Activated naive CD8-positive, alpha-beta T cell treated with anti-CD3 and anti-CD28 coated beads, Interleukin-2, amount 50 U/mL, for 24 hours (primary cell): Measurements from ENCODE around the gene CTSA.
A peak's percentile ranks its signal among the peaks of the same experiment; 100 is the strongest.
"Not testable (repeated sequence)": the region's sequence is repeated elsewhere in the genome, so short reads cannot be mapped to it uniquely, and the experiment has no call there.

ENCODE experiments used
- ATAC-seq: fragments of 150-1000 bp; cut with Tn5 transposase; one replicate; pipeline ENCODE4 v1.10.0; 2021
- DNase-seq: peaks from one replicate; pipeline ENCODE4 v3.0.0; 2021
- H3K27ac Mint-ChIP-seq: one replicate; pipeline ENCODE4 v1.8.0; 2021; ENCODE audit warnings: mild to moderate bottlenecking, mixed read lengths
- H3K27me3 Mint-ChIP-seq: one replicate; pipeline ENCODE4 v1.8.0; 2021; ENCODE audit warnings: mixed read lengths
- H3K36me3 Mint-ChIP-seq: one replicate; pipeline ENCODE4 v1.8.0; 2021; ENCODE audit warnings: low read depth, mixed read lengths
- H3K4me1 Mint-ChIP-seq: one replicate; pipeline ENCODE4 v1.8.0; 2021; ENCODE audit warnings: mixed read lengths
- H3K4me3 Mint-ChIP-seq: one replicate; pipeline ENCODE4 v1.8.0; 2021; ENCODE audit warnings: mild to moderate bottlenecking, moderate library complexity, mixed read lengths
- H3K9me3 Mint-ChIP-seq: one replicate; pipeline ENCODE4 v1.8.0; 2021; ENCODE audit warnings: mixed read lengths

Gene CTSA

DNA sequence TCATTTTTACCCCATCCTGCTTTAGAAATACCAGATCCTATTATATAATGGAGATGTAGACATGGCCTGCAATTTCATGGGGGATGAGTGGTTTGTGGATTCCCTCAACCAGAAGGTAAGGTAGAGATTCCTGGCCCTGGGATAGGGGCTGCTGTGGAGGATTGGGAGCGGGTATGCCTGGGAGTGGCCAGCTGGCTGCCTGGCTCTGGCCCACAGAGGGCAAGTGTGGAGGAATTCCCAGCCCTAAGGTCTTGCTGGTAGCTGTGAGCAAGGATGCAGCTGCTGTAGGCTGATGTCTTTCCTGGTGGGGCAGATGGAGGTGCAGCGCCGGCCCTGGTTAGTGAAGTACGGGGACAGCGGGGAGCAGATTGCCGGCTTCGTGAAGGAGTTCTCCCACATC is 6.6 kb downstream of the CTSA start:
- H3K9me3 Mint-ChIP-seq = no peaks in the 10 kb centered on the region
- no peak overlapping the region for H3K27ac Mint-ChIP-seq
- no peaks in the 10 kb centered on the region for H3K27me3 Mint-ChIP-seq
- H3K4me1 Mint-ChIP-seq = peaks cover 19% of the 10 kb centered on the region
- ATAC-seq (no peak), DNase-seq (no peak)
- H3K4me3 Mint-ChIP-seq = no peak overlapping the region
- peaks cover 9% of the 10 kb centered on the region for H3K36me3 Mint-ChIP-seq

DNA sequence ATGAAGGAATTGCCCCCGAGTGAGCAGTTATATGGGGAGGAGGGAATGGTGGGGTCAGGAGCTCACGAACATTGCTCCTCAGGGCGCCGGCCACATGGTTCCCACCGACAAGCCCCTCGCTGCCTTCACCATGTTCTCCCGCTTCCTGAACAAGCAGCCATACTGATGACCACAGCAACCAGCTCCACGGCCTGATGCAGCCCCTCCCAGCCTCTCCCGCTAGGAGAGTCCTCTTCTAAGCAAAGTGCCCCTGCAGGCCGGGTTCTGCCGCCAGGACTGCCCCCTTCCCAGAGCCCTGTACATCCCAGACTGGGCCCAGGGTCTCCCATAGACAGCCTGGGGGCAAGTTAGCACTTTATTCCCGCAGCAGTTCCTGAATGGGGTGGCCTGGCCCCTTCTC is 7.2 kb downstream of the CTSA start:
- H3K36me3 Mint-ChIP-seq = peaks cover 9% of the 10 kb centered on the region
- H3K9me3 Mint-ChIP-seq = no peaks in the 10 kb centered on the region
- H3K4me1 Mint-ChIP-seq = peaks cover 13% of the 10 kb centered on the region
- DNase-seq (no peak), ATAC-seq (no peak)
- H3K4me3 Mint-ChIP-seq = no peak overlapping the region
- H3K27me3 Mint-ChIP-seq = no peaks in the 10 kb centered on the region
- H3K27ac Mint-ChIP-seq = no peak overlapping the region

DNA sequence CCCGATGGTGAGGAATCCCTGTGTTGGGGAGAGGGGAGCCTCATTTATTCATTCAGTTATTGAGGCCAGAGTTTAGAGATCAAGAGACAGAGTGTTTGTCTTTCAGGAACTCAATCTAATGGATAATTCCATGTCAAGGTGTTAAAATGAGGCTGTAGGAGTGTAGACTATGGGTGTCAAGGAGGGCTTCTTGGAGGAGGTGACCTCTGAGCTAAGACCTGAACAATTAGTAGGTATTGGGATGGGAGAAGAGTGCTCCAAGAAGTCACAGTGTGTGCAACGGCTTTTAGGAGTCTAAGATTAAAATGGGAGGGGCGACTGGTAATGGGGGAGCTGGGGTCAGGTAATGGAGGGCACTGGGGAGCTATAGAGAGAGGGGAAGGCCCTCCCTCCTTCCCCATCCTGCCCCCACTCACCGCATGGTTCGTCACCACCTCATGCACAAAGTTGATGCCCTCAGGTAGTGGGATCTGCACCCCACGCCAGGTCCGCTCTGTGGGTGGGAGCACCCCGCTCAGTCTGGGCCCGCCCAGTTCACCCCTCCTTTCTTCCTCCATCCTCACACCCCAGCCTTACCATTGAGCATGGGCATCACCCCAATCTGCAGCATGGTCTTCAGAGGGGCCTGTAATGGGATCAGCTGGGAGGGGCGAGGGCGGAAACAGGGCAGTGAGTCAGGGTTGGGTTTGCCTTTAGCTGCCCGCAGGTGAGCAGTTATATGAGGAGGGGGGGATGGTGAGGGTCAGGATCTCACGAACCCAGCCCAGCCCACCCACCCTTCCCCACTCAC is 8.1 kb downstream of the CTSA start:
- ATAC-seq (no peak), DNase-seq (no peak)
- Mint-ChIP-seq H3K4me3 (no peak overlapping the region), H3K4me1 (peaks cover 5% of the 10 kb centered on the region), H3K36me3 (peaks cover 3% of the 10 kb centered on the region), H3K27me3 (no peaks in the 10 kb centered on the region), H3K9me3 (no peaks in the 10 kb centered on the region), H3K27ac (no peak overlapping the region)

- H3K27ac Mint-ChIP-seq, DNase-seq: not testable (repeated sequence)
Observed at GRCh38 chr20:45901332-45901731, 10.2 kb downstream of the CTSA start.

DNA sequence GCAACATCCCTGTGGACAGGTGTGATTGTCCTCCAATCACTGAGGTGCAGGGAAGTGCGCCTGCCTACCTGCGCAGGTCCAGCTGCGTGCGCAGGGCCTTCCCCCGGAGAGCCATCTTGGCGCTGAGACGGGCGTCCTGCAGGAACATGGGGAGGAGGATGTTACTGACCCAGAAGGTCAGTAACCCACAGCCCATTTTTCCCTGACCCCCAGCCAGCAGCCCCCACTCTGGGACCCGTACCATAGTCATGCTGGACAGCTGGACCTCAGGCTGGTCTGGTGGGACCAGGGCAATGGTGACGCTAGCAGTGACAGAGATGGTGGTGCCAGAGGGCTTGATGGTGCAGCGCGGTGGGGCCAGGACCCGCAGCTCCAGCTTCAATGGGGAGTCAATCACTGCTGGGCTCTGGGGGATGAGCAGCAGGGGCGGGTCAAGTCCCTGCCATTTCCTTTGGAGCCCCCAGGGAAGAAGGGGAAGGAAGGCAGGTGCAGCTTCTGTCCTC is 11.1 kb downstream of the CTSA start:
- DNase-seq (no peak), ATAC-seq (no peak)
- no peaks in the 10 kb centered on the region for H3K4me1 Mint-ChIP-seq
- no peaks in the 10 kb centered on the region for H3K27me3 Mint-ChIP-seq
- no peaks in the 10 kb centered on the region for H3K9me3 Mint-ChIP-seq
- H3K4me3 Mint-ChIP-seq = no peak overlapping the region
- peaks cover 3% of the 10 kb centered on the region for H3K36me3 Mint-ChIP-seq
- H3K27ac Mint-ChIP-seq = no peak overlapping the region

More at GRCh38 chr20:45901332-45901731, 10.2 kb downstream of the CTSA start:
- not testable (repeated sequence) for H3K27me3 Mint-ChIP-seq, H3K4me3 Mint-ChIP-seq, H3K36me3 Mint-ChIP-seq, H3K4me1 Mint-ChIP-seq, ATAC-seq, H3K9me3 Mint-ChIP-seq

DNA sequence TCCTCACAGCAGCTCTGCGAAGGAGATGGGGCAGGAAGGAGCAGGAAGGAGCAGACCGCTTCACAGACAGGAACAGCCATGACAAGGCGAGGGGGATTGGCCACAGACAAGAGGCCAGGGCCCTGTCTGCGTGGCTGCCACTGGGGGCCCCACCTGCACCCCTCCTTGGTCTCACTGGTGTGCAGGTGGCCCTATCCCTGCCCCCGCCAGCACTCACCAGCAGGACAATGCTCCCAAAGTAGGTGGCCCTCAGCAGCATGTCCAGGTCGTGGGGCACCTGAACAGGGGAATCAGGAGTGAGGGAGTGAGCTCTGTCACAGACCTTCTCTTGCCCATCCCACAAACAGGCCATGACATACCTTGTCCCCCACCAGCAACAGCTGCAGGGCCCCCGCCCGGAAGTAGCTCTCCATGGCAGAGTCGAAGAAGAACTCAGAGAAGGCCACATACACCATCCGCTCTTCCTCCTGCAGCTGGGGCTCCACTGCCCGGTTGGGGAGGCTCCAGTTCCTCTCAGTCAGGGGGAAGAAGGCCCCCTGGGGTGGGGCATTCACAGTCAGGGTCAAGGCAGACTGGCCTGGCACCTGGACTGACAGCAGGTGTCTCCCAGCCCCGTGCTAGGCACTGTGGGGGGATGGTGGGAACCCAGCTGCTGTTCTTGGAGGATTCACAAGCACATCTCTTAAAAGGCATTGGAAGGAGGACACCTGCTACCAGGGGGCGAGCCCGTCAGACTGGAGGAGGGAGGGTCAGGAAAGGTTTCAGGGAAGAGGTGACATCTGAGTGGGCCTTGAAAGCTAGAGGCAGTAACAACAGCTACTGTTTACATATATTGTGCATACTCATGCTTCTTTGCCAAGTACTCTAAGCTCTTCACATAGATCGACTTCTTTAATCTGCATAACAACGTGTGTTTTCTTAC is 13.7 kb downstream of the CTSA start:
- Mint-ChIP-seq H3K27me3 (no peaks in the 10 kb centered on the region), H3K4me3 (no peak overlapping the region), H3K27ac (no peak overlapping the region), H3K36me3 (no peaks in the 10 kb centered on the region), H3K4me1 (no peaks in the 10 kb centered on the region), H3K9me3 (no peaks in the 10 kb centered on the region)
- no peak for DNase-seq
- no peak for ATAC-seq

DNA sequence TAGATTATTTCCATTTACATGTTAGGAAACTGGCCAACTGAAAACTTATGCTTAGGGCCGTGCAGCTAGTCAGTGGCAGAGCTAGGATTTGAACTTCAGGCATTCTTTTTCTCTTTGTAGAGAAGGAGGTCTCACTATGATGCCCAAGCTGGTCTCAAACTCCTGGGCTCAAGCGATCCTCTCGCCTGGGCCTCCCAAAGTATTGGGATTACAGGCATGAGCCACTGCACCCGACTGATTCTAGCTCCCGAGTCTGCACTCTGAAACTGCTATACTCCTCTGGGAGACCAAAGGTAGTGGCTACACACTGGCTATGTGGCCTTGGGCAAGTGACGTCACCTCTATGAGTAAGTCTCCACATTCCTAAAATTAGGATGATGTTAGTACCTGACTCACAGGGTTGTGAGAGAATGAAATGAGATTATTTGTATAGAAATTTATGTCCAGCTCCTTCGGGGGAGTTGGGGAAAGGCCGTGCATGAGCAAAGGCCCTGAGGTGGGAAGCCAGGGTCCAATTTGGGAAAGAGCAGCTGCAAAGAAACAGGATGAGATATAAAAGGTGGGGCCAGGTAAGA is 14.5 kb downstream of the CTSA start:
- Mint-ChIP-seq H3K27me3 (no peaks in the 10 kb centered on the region), H3K9me3 (no peaks in the 10 kb centered on the region), H3K4me1 (peaks cover 7% of the 10 kb centered on the region), H3K27ac (no peak overlapping the region), H3K4me3 (no peak overlapping the region), H3K36me3 (no peaks in the 10 kb centered on the region)
- ATAC-seq (no peak), DNase-seq (no peak)

DNA sequence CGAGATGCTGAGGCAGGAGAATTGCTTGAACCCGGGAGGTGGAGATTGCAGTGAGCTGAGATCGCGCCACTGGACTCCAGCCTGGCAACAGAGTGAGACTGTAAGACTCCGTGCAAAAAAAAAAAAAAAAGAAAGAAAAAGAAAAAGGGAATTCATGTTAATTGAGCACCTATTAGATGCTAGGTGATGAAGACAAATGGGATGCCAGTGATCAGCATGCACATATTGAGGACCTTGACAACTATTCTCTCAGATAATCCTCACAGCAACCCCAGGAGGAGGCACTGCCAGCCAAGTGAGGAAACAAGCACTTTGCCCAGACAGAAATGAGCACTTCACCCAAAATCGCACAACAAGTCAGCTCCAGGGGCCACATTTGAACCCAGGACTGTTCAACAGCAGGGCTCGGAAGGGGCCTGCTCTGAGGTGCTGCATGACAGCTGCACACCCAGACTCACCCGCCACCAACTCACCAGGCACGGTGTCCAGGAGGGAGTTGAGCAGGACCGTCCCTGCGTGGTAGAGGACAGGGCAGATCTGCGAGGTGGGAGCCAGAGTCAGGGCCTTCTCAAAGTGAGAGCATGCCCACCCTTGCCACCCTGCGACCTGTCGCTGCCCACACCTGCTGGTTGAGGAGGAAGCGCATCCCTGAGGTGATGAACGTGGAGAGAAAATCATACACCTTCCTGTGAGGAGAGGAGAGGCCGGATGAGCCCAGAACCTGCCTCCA is 16.2 kb downstream of the CTSA start:
- no peak for DNase-seq
- no peak overlapping the region for H3K27ac Mint-ChIP-seq
- H3K36me3 Mint-ChIP-seq = no peaks in the 10 kb centered on the region
- peaks cover 19% of the 10 kb centered on the region for H3K4me1 Mint-ChIP-seq
- ATAC-seq = no peak
- H3K27me3 Mint-ChIP-seq = peaks cover 2% of the 10 kb centered on the region
- no peak overlapping the region for H3K4me3 Mint-ChIP-seq
- no peaks in the 10 kb centered on the region for H3K9me3 Mint-ChIP-seq

GRCh38 chr20:45908084-45908483 is 16.9 kb downstream of the CTSA start:
- H3K4me3 Mint-ChIP-seq = no peak overlapping the region
- no peaks in the 10 kb centered on the region for H3K9me3 Mint-ChIP-seq
- H3K4me1 Mint-ChIP-seq = peaks cover 22% of the 10 kb centered on the region
- DNase-seq (no peak), ATAC-seq (no peak)
- H3K27ac Mint-ChIP-seq = no peak overlapping the region
- no peaks in the 10 kb centered on the region for H3K36me3 Mint-ChIP-seq
- H3K27me3 Mint-ChIP-seq = peaks cover 3% of the 10 kb centered on the region

- Mint-ChIP-seq H3K36me3 (no peaks in the 10 kb centered on the region), H3K4me1 (peaks cover 22% of the 10 kb centered on the region), H3K27me3 (peaks cover 4% of the 10 kb centered on the region), H3K4me3 (no peak overlapping the region), H3K27ac (no peak overlapping the region), H3K9me3 (no peaks in the 10 kb centered on the region)
- DNase-seq = no peak
- no peak for ATAC-seq
Observed at GRCh38 chr20:45909336-45909808, 18.2 kb downstream of the CTSA start.

DNA sequence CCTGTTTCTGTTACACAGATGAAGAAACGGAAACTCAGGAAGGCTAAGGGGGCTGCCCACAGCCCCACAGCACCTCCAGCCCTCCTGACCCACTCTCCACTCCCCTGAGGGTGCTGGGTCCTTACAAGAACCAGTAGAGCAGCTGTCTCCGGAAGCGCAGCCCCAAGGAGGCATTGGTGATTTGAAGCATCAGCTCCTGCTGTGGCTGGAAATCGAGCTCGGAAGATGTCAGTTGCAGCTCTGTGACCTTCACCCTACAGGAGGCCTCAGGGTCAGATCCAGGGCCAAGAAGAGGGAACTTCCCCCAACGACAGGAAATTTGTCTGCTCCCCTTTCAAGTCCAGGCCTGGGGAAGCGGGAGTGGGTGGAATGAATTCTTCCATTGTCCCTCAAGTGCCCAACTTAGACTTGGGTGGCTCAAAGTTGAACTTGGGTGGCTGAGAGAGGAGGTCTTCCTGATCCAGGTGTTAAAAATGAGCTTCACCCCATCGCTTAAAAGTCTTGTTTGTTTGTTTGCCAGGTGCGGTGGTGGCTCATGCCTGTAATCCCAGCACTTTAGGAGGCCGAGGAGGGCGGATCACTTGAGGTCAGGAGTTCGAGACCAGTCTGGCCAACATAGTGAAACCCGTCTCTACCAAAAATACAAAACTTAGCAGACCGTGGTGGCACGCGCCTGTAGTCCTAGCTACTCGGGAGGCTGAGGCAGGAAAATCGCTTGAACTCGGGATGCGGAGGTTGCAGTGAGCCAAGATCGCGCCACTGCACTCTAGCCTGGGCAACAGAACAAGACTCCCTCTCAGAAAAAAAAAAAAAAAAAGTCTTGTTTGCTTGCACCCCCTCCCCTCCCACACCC is 18.9 kb downstream of the CTSA start:
- peaks cover 7% of the 10 kb centered on the region for H3K27me3 Mint-ChIP-seq
- no peak for DNase-seq
- no peaks in the 10 kb centered on the region for H3K36me3 Mint-ChIP-seq
- H3K4me1 Mint-ChIP-seq = peaks cover 22% of the 10 kb centered on the region
- no peak for ATAC-seq
- H3K27ac Mint-ChIP-seq = peak overlapping the region; percentile 63
- H3K4me3 Mint-ChIP-seq = peak overlapping the region; percentile 83
- H3K9me3 Mint-ChIP-seq = no peaks in the 10 kb centered on the region

GRCh38 chr20:45910670-45911485 is 19.7 kb downstream of the CTSA start:
- H3K9me3 Mint-ChIP-seq = no peaks in the 10 kb centered on the region
- peaks cover 22% of the 10 kb centered on the region for H3K4me1 Mint-ChIP-seq
- peaks cover 7% of the 10 kb centered on the region for H3K27me3 Mint-ChIP-seq
- H3K36me3 Mint-ChIP-seq = no peaks in the 10 kb centered on the region
- peak overlapping the region; percentile 83 for H3K4me3 Mint-ChIP-seq
- peak overlapping the region; percentile 81 for H3K27ac Mint-ChIP-seq
- peak; percentile 98 for DNase-seq
- ATAC-seq = peak; percentile 94
